Astrocyte (in vitro differentiated cells and primary cell): ENCODE measurements around the gene METAP1D. TPM values are rescaled to one million over a fixed set of nuclear protein-coding genes. Genes with fewer than 3 reads are reported as not detected.

Source experiments
- DNase-seq: peaks from one replicate; pipeline ENCODE4 v3.0.0-alpha.2; 2010; ENCODE audit warnings: low read depth
- FAIRE-seq: peaks from 2 replicates; lab custom pipeline; 2011; peaks lifted over from hg19 to GRCh38; lab: Jason Lieb, UNC
- H2AFZ ChIP-seq: 2 replicates; pipeline ENCODE4 v1.6.0; 2012; ENCODE audit warnings: low read depth, low read length, inconsistent platforms
- H3K27ac ChIP-seq: 2 replicates; pipeline ENCODE4 v1.5.1; 2011; ENCODE audit warnings: low read depth, low read length, inconsistent platforms
- H3K27me3 ChIP-seq: 2 replicates; pipeline ENCODE4 v1.6.0; 2011; ENCODE audit warnings: low read length, inconsistent platforms; ENCODE audit not compliant: insufficient read depth
- H3K36me3 ChIP-seq: 2 replicates; pipeline ENCODE4 v1.5.1; 2011; ENCODE audit warnings: low read length, inconsistent platforms; ENCODE audit not compliant: insufficient read depth
- H3K4me1 ChIP-seq: 2 replicates; pipeline ENCODE4 v1.5.1; 2011; ENCODE audit warnings: low read length, inconsistent platforms; ENCODE audit not compliant: insufficient read depth
- H3K4me2 ChIP-seq: 2 replicates; pipeline ENCODE4 v1.6.0; 2012; ENCODE audit warnings: low read length, inconsistent platforms
- H3K4me3 ChIP-seq: 2 replicates; pipeline ENCODE4 v1.5.1; 2011; ENCODE audit warnings: low read depth, mild to moderate bottlenecking, low read length, inconsistent platforms; ENCODE audit not compliant: insufficient read depth
- H3K79me2 ChIP-seq: 2 replicates; pipeline ENCODE4 v1.6.0; 2012; ENCODE audit warnings: mild to moderate bottlenecking, low read length, inconsistent platforms; ENCODE audit not compliant: insufficient read depth
- H3K9ac ChIP-seq: 2 replicates; pipeline ENCODE4 v1.6.0; 2012; ENCODE audit warnings: mild to moderate bottlenecking, low read length, inconsistent platforms
- H3K9me3 ChIP-seq: 2 replicates; pipeline ENCODE4 v1.5.1; 2012; ENCODE audit warnings: low read depth, mild to moderate bottlenecking, low read length, inconsistent platforms; ENCODE audit not compliant: insufficient read depth
- H4K20me1 ChIP-seq: 2 replicates; pipeline ENCODE4 v1.6.0; 2012; ENCODE audit warnings: low read length, inconsistent platforms; ENCODE audit not compliant: insufficient read depth
- H3K27ac Mint-ChIP-seq: one replicate; pipeline ENCODE4 v1.8.0; 2021; ENCODE audit warnings: mild to moderate bottlenecking, mixed read lengths; ENCODE audit not compliant: unreplicated experiment
- H3K27me3 Mint-ChIP-seq: one replicate; pipeline ENCODE4 v1.8.0; 2021; ENCODE audit warnings: low read depth, mixed read lengths; ENCODE audit not compliant: unreplicated experiment
- H3K36me3 Mint-ChIP-seq: one replicate; pipeline ENCODE4 v1.8.0; 2021; ENCODE audit warnings: low read depth, mixed read lengths; ENCODE audit not compliant: unreplicated experiment
- H3K4me1 Mint-ChIP-seq: one replicate; pipeline ENCODE4 v1.8.0; 2021; ENCODE audit warnings: low read depth, mixed read lengths; ENCODE audit not compliant: unreplicated experiment
- H3K4me3 Mint-ChIP-seq: one replicate; pipeline ENCODE4 v1.8.0; 2021; ENCODE audit warnings: mild to moderate bottlenecking, moderate library complexity, mixed read lengths; ENCODE audit not compliant: unreplicated experiment
- H3K9me3 Mint-ChIP-seq: one replicate; pipeline ENCODE4 v1.8.0; 2021; ENCODE audit warnings: mild to moderate bottlenecking, mixed read lengths; ENCODE audit not compliant: unreplicated experiment
- CTCF ChIP-seq: IDR thresholded peaks from 2 replicates; pipeline ENCODE4 v1.5.1; 2011; ENCODE audit warnings: low read depth, mild to moderate bottlenecking, inconsistent platforms, low read length, moderate library complexity; ENCODE audit not compliant: insufficient read depth
- EZH2 ChIP-seq: IDR thresholded peaks from 2 replicates; pipeline ENCODE4 v1.6.1; 2012; ENCODE audit warnings: mild to moderate bottlenecking, low read length, inconsistent platforms; ENCODE audit not compliant: insufficient read depth
- total RNA-seq: library from RNA; stranded (reverse); gene quantifications from 2 replicates; pipeline ENCODE4 v1.2.1, GENCODE V29; 2021

The METAP1D gene
- total RNA-seq, 1 donor from 2014 or later: 6.5 TPM

GRCh38 chr2:171966235-171966634, 33.5 kb upstream of the METAP1D start:
- Histone ChIP-seq H3K27ac (no peak overlapping the region), H3K4me2 (no peak overlapping the region), H2AFZ (no peak overlapping the region), H3K27me3 (no peaks in the 10 kb centered on the region), H3K4me3 (no peak overlapping the region), H3K79me2 (no peaks in the 10 kb centered on the region), H4K20me1 (no peaks in the 10 kb centered on the region), H3K36me3 (peaks cover 14% of the 10 kb centered on the region), H3K9ac (no peak overlapping the region), H3K4me1 (no peaks in the 10 kb centered on the region), H3K9me3 (no peaks in the 10 kb centered on the region)
- Mint-ChIP-seq H3K27ac (no peak overlapping the region), H3K27me3 (no peaks in the 10 kb centered on the region), H3K4me3 (no peak overlapping the region), H3K9me3 (no peaks in the 10 kb centered on the region), H3K36me3 (peaks cover 8% of the 10 kb centered on the region), H3K4me1 (no peaks in the 10 kb centered on the region)
- no peak for DNase-seq
- no peak for FAIRE-seq
- TF ChIP-seq CTCF (no peak), EZH2 (no peak)

GRCh38 chr2:171966688-171967087, 33.1 kb upstream of the METAP1D start:
- Histone ChIP-seq H4K20me1 (no peaks in the 10 kb centered on the region), H3K4me1 (no peaks in the 10 kb centered on the region), H3K4me2 (no peak overlapping the region), H3K27ac (no peak overlapping the region), H3K27me3 (no peaks in the 10 kb centered on the region), H2AFZ (no peak overlapping the region), H3K9ac (no peak overlapping the region), H3K36me3 (peaks cover 15% of the 10 kb centered on the region), H3K9me3 (no peaks in the 10 kb centered on the region), H3K4me3 (no peak overlapping the region), H3K79me2 (no peaks in the 10 kb centered on the region)
- DNase-seq: no peak
- Mint-ChIP-seq H3K36me3 (peaks cover 8% of the 10 kb centered on the region), H3K4me1 (no peaks in the 10 kb centered on the region), H3K9me3 (no peaks in the 10 kb centered on the region), H3K4me3 (no peak overlapping the region), H3K27ac (no peak overlapping the region), H3K27me3 (no peaks in the 10 kb centered on the region)
- FAIRE-seq: no peak
- TF ChIP-seq EZH2 (no peak), CTCF (no peak)

GRCh38 chr2:171968509-171968908, 31.2 kb upstream of the METAP1D start:
- Mint-ChIP-seq H3K27me3 (no peaks in the 10 kb centered on the region), H3K36me3 (peaks cover 8% of the 10 kb centered on the region)
- FAIRE-seq: no peak

More at GRCh38 chr2:171968509-171968908, 31.2 kb upstream of the METAP1D start:
- Histone ChIP-seq H3K4me2 (no peak overlapping the region), H3K9me3 (no peaks in the 10 kb centered on the region), H3K9ac (no peak overlapping the region), H3K79me2 (no peaks in the 10 kb centered on the region), H4K20me1 (no peaks in the 10 kb centered on the region), H3K27me3 (no peaks in the 10 kb centered on the region), H2AFZ (no peak overlapping the region), H3K36me3 (peaks cover 17% of the 10 kb centered on the region), H3K27ac (no peak overlapping the region), H3K4me3 (no peak overlapping the region), H3K4me1 (no peaks in the 10 kb centered on the region)
- no peak for DNase-seq
- Mint-ChIP-seq H3K4me3 (no peak overlapping the region), H3K9me3 (no peaks in the 10 kb centered on the region), H3K4me1 (peaks cover 2% of the 10 kb centered on the region), H3K27ac (no peak overlapping the region)
- TF ChIP-seq CTCF (no peak), EZH2 (no peak)
